HCT116 (cell line): ENCODE results near the gene MRPS34. TPM values are rescaled to one million over a fixed set of nuclear protein-coding genes. Genes with fewer than 3 reads are reported as not detected.
"Not testable (repeated sequence)": the region's sequence is repeated elsewhere in the genome, so short reads cannot be mapped to it uniquely, and the experiment has no call there.

Source experiments
- ATAC-seq: fragments of 200-7000 bp; cut with Tn5 transposase; 2 replicates; pipeline ENCODE4 v1.9.1; 2020; ENCODE audit warnings: mild to moderate bottlenecking, moderate library complexity
- BruUV-seq: library from RNA; stranded (reverse); fragments of 400-500 nt; replicated peaks from 2 replicates; lab custom pipeline; 2021; lab: Mats Ljungman, UMichigan
- CTCF ChIA-PET: fragments of 300-600 bp; sonication (Branson Sonifier 250); formaldehyde crosslinking; loops from one replicate; lab custom pipeline; 2021; ENCODE audit warnings: antibody characterized with exemption; lab: Charles Lee
- POLR2A ChIA-PET: fragments of 300-600, 350-600 bp; sonication (Branson Sonifier 250); formaldehyde crosslinking; loops from one replicate; lab custom pipeline; 2021; ENCODE audit warnings: antibody characterized with exemption; lab: Charles Lee
- RAD21 ChIA-PET, 2 experiments: fragments of 300-600 bp; sonication (Branson Sonifier 250); formaldehyde crosslinking; loops; one replicate each; lab custom pipeline; 2023; ENCODE audit warnings: low total read pairs in 2 of 2; ENCODE audit not compliant: uncharacterized antibody in 2 of 2, unreplicated experiment in 2 of 2, low non-redundant PET in 1 of 2; lab: Charles Lee
- DNase-seq: peaks from one replicate; pipeline ENCODE4 v3.0.0-alpha.2; 2010; ENCODE audit warnings: low read depth, low spot score
- H2AFZ ChIP-seq: fragments of 200-600 bp; shearing (Covaris generic), sonication (generic); 2 replicates; pipeline ENCODE4 v1.6.1; 2017; ENCODE audit warnings: low read depth, mixed run types, mixed read lengths, antibody characterized with exemption, low read length; ENCODE audit not compliant: poor library complexity, severe bottlenecking
- H3K27ac ChIP-seq: 2 replicates; pipeline ENCODE4 v1.5.1; 2012; ENCODE audit warnings: low read depth, low read length
- H3K27me3 ChIP-seq: fragments of 200-600 bp; sonication (generic); 2 replicates; pipeline ENCODE4 v1.6.1; 2016; ENCODE audit warnings: mixed run types, low read length, mixed read lengths; ENCODE audit not compliant: insufficient read depth
- H3K36me3 ChIP-seq, 2 experiments: fragments of 200-500 bp in 1 of 2; fragments of 200-600 bp in 1 of 2; sonication (Bioruptor generic) in 1 of 2; sonication (generic) in 1 of 2; 2 replicates each; pipeline versions ENCODE4 v1.5.1 to v1.6.1; 2014 to 2016; ENCODE audit warnings: low read length in 2 of 2, inconsistent platforms in 1 of 2, mixed read lengths in 1 of 2, mixed run types in 1 of 2; ENCODE audit not compliant: insufficient read depth in 2 of 2, control insufficient read depth in 1 of 2
- H3K4me1 ChIP-seq, 2 experiments: fragments of 200-600 bp in 1 of 2; sonication (generic) in 1 of 2; 2 replicates each; pipeline versions ENCODE4 v1.5.1 to v1.6.1; 2012 to 2017; ENCODE audit warnings: low read length in 2 of 2, inconsistent platforms in 1 of 2, mild to moderate bottlenecking in 1 of 2, mixed read lengths in 1 of 2, mixed run types in 1 of 2, moderate library complexity in 1 of 2; ENCODE audit not compliant: insufficient read depth in 2 of 2, control insufficient read depth in 1 of 2
- H3K4me2 ChIP-seq: fragments of 200-600 bp; sonication (generic); 2 replicates; pipeline ENCODE4 v1.6.1; 2017; ENCODE audit warnings: mixed run types, low read length, mixed read lengths
- H3K4me3 ChIP-seq, 2 experiments: fragments of 200-600 bp in 1 of 2; sonication (generic) in 1 of 2; replicated peaks in 1 of 2; 2 replicates each; pipeline ENCODE4 v1.5.1; 2011 to 2016; ENCODE audit warnings: low read length in 2 of 2, control low read depth in 1 of 2, low read depth in 1 of 2, mild to moderate bottlenecking in 1 of 2, mixed read lengths in 1 of 2, mixed run types in 1 of 2
- H3K79me2 ChIP-seq: fragments of 200-600 bp; sonication (generic); 2 replicates; pipeline ENCODE4 v1.6.1; 2017; ENCODE audit warnings: mild to moderate bottlenecking, mixed run types, low read length, moderate library complexity, mixed read lengths; ENCODE audit not compliant: insufficient read depth
- H3K9ac ChIP-seq: fragments of 200-600 bp; sonication (generic); 2 replicates; pipeline ENCODE4 v1.6.1; 2016; ENCODE audit warnings: low read length, mixed read lengths
- H3K9me2 ChIP-seq: fragments of 200-600 bp; sonication (generic), shearing (Covaris generic); 2 replicates; pipeline ENCODE4 v1.6.1; 2017; ENCODE audit warnings: mixed run types, mild to moderate bottlenecking, moderate library complexity; ENCODE audit not compliant: insufficient read depth
- H3K9me3 ChIP-seq, 2 experiments: fragments of 200-500 bp in 1 of 2; fragments of 200-600 bp in 1 of 2; sonication (Bioruptor generic) in 1 of 2; sonication (generic) in 1 of 2; 2 replicates each; pipeline ENCODE4 v1.6.1; 2014 to 2017; ENCODE audit warnings: low read length in 2 of 2, mixed read lengths in 2 of 2, inconsistent platforms in 1 of 2, low read depth in 1 of 2, mild to moderate bottlenecking in 1 of 2, mixed run types in 1 of 2, moderate library complexity in 1 of 2; ENCODE audit not compliant: control insufficient read depth in 1 of 2, insufficient read depth in 1 of 2
- H4K20me1 ChIP-seq: fragments of 200-600 bp; sonication (generic), shearing (Covaris generic); 2 replicates; pipeline ENCODE4 v1.6.1; 2017; ENCODE audit warnings: mixed run types, mild to moderate bottlenecking, moderate library complexity; ENCODE audit not compliant: insufficient read depth
- EGR1 ChIP-seq: IDR thresholded peaks from 2 replicates; pipeline ENCODE4 v1.6.1; 2012; ENCODE audit warnings: low read depth
- ELF1 ChIP-seq: IDR thresholded peaks from 2 replicates; pipeline ENCODE4 v1.6.1; 2012; ENCODE audit warnings: low read depth, borderline replicate concordance
- EZH2phosphoT487 ChIP-seq: fragments of 200-600 bp; IDR thresholded peaks from 2 replicates; pipeline ENCODE4 v1.6.1; 2018; ENCODE audit warnings: antibody characterized with exemption, borderline replicate concordance
- JUND ChIP-seq: IDR thresholded peaks from 2 replicates; pipeline ENCODE4 v1.6.1; 2012
- POLR2AphosphoS5 ChIP-seq: IDR thresholded peaks from 2 replicates; pipeline ENCODE4 v1.6.1; 2011; ENCODE audit warnings: mild to moderate bottlenecking, low read depth, low read length, moderate library complexity
- RAD21 ChIP-seq: IDR thresholded peaks from 2 replicates; pipeline ENCODE4 v1.6.1; 2012; ENCODE audit warnings: low read depth, mild to moderate bottlenecking
- YY1 ChIP-seq: IDR thresholded peaks from 2 replicates; pipeline ENCODE4 v1.6.1; 2011; ENCODE audit warnings: low read length, low read depth, moderate library complexity, mild to moderate bottlenecking; ENCODE audit not compliant: insufficient replicate concordance; ENCODE audit errors: extremely low read depth
- ZFX ChIP-seq: fragments of 450-650 bp; IDR thresholded peaks from 2 replicates; pipeline ENCODE4 v1.6.1; 2017
- ZNF274 ChIP-seq: fragments of 200-500 bp; sonication (Bioruptor generic); IDR thresholded peaks from 2 replicates; pipeline ENCODE4 v1.6.1; 2014; ENCODE audit warnings: mild to moderate bottlenecking, low read depth, low read length, inconsistent platforms
- intact Hi-C: fragments of 100-400 bp; cut with micrococcal nuclease; formaldehyde crosslinking; loops from 2 replicates; pipeline ENCODE4 v1.10.0; 2022
- total RNA-seq: library from RNA; stranded (reverse); gene quantifications from one replicate; pipeline ENCODE4 v1.2.1, GENCODE V29; 2021; ENCODE audit not compliant: unreplicated experiment
- TF ChIP-seq, protein P1 (sequence below): IDR thresholded peaks from 2 replicates; pipeline ENCODE4 v1.6.1; 2011; ENCODE audit warnings: mild to moderate bottlenecking, low read length, moderate library complexity; ENCODE audit not compliant: insufficient replicate concordance; ENCODE audit errors: extremely low read depth
- TF ChIP-seq, protein P2 (sequence below): IDR thresholded peaks from 2 replicates; pipeline ENCODE4 v1.6.1; 2012
- TF ChIP-seq, protein P3 (sequence below): IDR thresholded peaks from 2 replicates; pipeline ENCODE4 v1.6.1; 2012
- TF ChIP-seq, protein P4 (sequence below): IDR thresholded peaks from 2 replicates; pipeline ENCODE4 v1.6.1; 2012; ENCODE audit warnings: low read depth

The MRPS34 gene
- total RNA-seq, 1 experiment from 2014 or later, result 200 TPM

DNA sequence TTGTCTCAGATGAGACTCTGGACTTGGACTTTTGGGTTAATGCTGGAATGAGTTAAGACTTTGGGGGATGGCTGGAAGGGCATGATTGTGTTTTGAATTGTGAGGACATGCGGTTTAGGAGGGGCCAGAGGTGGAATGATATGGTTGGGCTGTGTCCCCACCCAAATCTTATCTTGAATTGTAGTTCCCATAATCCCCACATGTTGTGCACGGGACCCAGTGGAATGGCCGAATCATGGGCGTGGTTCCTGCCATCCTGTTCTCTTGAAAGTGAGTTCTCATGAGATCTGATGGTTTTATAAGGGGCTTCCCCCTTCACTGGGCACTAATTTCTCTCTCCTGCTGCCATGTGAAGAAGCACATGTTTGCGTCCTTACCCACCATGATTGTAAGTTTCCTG is 26.3 kb upstream of the MRPS34 start:
- RAD21 ChIA-PET, H3K4me2 ChIP-seq, H3K9me3 ChIP-seq, H2AFZ ChIP-seq, H3K9ac ChIP-seq, intact Hi-C loops, H3K9me2 ChIP-seq, H3K4me3 ChIP-seq, ATAC-seq, H3K27ac ChIP-seq, H3K79me2 ChIP-seq, H3K27me3 ChIP-seq, DNase-seq, CTCF ChIA-PET, BruUV-seq, H3K36me3 ChIP-seq, H4K20me1 ChIP-seq, H3K4me1 ChIP-seq: not testable (repeated sequence)
- POLR2A ChIA-PET, result interaction anchor here (0.6 kb wide), 1 partner anchor 162 kb away, joined by 4 read pairs; no protein-coding TSS in a partner anchor

DNA sequence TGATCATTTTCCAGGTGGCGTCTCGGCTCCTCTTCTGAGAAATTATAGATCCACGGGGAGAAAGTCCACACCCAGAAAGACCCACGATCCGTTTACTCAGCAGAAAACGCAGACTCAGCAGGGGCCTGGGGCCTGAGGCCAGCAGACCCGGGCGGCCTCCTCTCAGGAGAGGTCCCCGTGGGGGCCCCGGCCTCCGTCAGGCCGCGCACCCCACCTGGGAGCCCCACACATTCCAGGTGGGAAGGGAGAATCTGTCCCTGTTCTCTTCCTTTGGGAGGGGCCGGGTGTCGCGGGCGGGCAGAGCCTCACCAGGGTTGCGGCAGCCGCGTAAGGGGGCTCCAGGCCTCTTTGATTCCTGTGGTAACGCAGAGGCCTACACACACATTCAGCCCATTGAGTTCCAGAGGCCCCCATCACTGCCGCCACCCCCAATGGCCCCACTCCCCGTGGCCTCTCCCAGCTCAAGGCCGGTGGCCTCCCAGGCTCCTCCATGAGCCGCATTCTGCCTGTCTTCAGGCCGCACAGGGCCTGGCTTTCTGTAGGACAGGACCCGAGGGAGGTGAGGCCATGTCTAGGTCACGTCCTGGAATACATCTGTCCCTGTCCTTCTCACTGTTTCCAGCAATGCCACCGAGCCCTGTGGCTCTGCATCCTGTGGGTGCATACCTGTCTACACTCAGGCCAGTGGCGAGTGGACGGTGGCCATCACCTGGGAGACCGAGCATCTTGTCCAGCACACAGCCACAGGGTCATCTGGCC is 22.2 kb upstream of the MRPS34 start:
- no peak overlapping the region for H3K4me2 ChIP-seq
- CTCF ChIA-PET, result interaction anchor here (0.6 kb wide), 1 partner anchor 220 kb away, joined by 3 read pairs; no protein-coding TSS in a partner anchor
- POLR2A ChIA-PET, result no interaction called here
- TF ChIP-seq, protein P1, sequence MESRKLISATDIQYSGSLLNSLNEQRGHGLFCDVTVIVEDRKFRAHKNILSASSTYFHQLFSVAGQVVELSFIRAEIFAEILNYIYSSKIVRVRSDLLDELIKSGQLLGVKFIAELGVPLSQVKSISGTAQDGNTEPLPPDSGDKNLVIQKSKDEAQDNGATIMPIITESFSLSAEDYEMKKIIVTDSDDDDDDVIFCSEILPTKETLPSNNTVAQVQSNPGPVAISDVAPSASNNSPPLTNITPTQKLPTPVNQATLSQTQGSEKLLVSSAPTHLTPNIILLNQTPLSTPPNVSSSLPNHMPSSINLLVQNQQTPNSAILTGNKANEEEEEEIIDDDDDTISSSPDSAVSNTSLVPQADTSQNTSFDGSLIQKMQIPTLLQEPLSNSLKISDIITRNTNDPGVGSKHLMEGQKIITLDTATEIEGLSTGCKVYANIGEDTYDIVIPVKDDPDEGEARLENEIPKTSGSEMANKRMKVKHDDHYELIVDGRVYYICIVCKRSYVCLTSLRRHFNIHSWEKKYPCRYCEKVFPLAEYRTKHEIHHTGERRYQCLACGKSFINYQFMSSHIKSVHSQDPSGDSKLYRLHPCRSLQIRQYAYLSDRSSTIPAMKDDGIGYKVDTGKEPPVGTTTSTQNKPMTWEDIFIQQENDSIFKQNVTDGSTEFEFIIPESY, result no peak
- TF ChIP-seq, protein P2, sequence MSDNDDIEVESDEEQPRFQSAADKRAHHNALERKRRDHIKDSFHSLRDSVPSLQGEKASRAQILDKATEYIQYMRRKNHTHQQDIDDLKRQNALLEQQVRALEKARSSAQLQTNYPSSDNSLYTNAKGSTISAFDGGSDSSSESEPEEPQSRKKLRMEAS, result no peak
- TF ChIP-seq ZNF274, result no peak
- no peak for TF ChIP-seq JUND
- no peak for TF ChIP-seq ZFX
- TF ChIP-seq ELF1, result no peak
- TF ChIP-seq EZH2phosphoT487, result no peak
- TF ChIP-seq POLR2AphosphoS5, result no peak
- TF ChIP-seq, protein P3, sequence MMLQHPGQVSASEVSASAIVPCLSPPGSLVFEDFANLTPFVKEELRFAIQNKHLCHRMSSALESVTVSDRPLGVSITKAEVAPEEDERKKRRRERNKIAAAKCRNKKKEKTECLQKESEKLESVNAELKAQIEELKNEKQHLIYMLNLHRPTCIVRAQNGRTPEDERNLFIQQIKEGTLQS, result no peak
- no peak for TF ChIP-seq EGR1
- no peak for TF ChIP-seq RAD21
- TF ChIP-seq, protein P4, sequence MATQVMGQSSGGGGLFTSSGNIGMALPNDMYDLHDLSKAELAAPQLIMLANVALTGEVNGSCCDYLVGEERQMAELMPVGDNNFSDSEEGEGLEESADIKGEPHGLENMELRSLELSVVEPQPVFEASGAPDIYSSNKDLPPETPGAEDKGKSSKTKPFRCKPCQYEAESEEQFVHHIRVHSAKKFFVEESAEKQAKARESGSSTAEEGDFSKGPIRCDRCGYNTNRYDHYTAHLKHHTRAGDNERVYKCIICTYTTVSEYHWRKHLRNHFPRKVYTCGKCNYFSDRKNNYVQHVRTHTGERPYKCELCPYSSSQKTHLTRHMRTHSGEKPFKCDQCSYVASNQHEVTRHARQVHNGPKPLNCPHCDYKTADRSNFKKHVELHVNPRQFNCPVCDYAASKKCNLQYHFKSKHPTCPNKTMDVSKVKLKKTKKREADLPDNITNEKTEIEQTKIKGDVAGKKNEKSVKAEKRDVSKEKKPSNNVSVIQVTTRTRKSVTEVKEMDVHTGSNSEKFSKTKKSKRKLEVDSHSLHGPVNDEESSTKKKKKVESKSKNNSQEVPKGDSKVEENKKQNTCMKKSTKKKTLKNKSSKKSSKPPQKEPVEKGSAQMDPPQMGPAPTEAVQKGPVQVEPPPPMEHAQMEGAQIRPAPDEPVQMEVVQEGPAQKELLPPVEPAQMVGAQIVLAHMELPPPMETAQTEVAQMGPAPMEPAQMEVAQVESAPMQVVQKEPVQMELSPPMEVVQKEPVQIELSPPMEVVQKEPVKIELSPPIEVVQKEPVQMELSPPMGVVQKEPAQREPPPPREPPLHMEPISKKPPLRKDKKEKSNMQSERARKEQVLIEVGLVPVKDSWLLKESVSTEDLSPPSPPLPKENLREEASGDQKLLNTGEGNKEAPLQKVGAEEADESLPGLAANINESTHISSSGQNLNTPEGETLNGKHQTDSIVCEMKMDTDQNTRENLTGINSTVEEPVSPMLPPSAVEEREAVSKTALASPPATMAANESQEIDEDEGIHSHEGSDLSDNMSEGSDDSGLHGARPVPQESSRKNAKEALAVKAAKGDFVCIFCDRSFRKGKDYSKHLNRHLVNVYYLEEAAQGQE, result no peak
- no peak for TF ChIP-seq YY1

More for the DNA sequence above, 22.2 kb upstream of the MRPS34 start:
- no TSS peak for BruUV-seq
- no peak for DNase-seq
- Histone ChIP-seq H3K4me1 (no peaks in the 10 kb centered on the region), H3K9ac (no peak overlapping the region), H3K9me2 (no peaks in the 10 kb centered on the region), H3K36me3 (no peaks in the 10 kb centered on the region), H3K4me3 (no peak overlapping the region), H3K79me2 (no peaks in the 10 kb centered on the region), H4K20me1 (no peaks in the 10 kb centered on the region), H3K9me3 (peaks cover 0 to 4% of the 10 kb centered on the region in 2 experiments; a peak in 2 of 4 replicates), H3K27ac (no peak overlapping the region), H3K27me3 (no peaks in the 10 kb centered on the region), H2AFZ (no peak overlapping the region)
- ATAC-seq, result no peak
- intact Hi-C loops, result no loop called here
- RAD21 ChIA-PET, result no interaction called here
